Measurements from ENCODE around the gene C16orf95.

GRCh38 chr16:87335625-87336433 lies 18.6 kb upstream of the C16orf95 start:
- no peak for TF ChIP-seq CTCF (IDR thresholded peaks at IDR 0.05)
- TF ChIP-seq EZH2 (IDR thresholded peaks at IDR 0.05) = no peak
- no peak for TF ChIP-seq EZH2phosphoT487 (IDR thresholded peaks at IDR 0.05)
